Stimulated activated CD8-positive, alpha-beta memory T cell treated with anti-CD3 and anti-CD28 coated beads, Interleukin-15, amount 100 ng/mL, for 1 hour (primary cell): ENCODE data around the gene NPAS3.

Experiments used
- DNase-seq: peaks from one replicate; pipeline ENCODE4 v3.0.0-alpha.2; 2020; ENCODE audit warnings: low read depth

NPAS3 gene

GRCh38 chr14:33449268-33449667 lies 510.6 kb downstream of the NPAS3 start:
- DNase-seq, result no peak

GRCh38 chr14:33449703-33450395 lies 511.2 kb downstream of the NPAS3 start:
- no peak for DNase-seq

- no peak for DNase-seq
Observed at GRCh38 chr14:33450416-33450815, 511.7 kb downstream of the NPAS3 start.

- DNase-seq, result no peak
Observed at GRCh38 chr14:33451211-33451610, 512.5 kb downstream of the NPAS3 start.

GRCh38 chr14:33452995-33453394 lies 514.3 kb downstream of the NPAS3 start:
- DNase-seq, result no peak

- no peak for DNase-seq
Observed at GRCh38 chr14:33454022-33454595, 515.4 kb downstream of the NPAS3 start.

- DNase-seq, result no peak
Observed at GRCh38 chr14:33454707-33455106, 516.0 kb downstream of the NPAS3 start.

- no peak for DNase-seq
Observed at GRCh38 chr14:33455654-33456345, 517.1 kb downstream of the NPAS3 start.

- DNase-seq, result no peak
Observed at GRCh38 chr14:33457021-33457420, 518.3 kb downstream of the NPAS3 start.

GRCh38 chr14:33457617-33458016 lies 518.9 kb downstream of the NPAS3 start:
- DNase-seq, result no peak

- no peak for DNase-seq
Observed at GRCh38 chr14:33460164-33460563, 521.5 kb downstream of the NPAS3 start.

- DNase-seq, result no peak
Observed at GRCh38 chr14:33461036-33461435, 522.4 kb downstream of the NPAS3 start.

GRCh38 chr14:33463731-33464130 lies 525.1 kb downstream of the NPAS3 start:
- no peak for DNase-seq

GRCh38 chr14:33464254-33464962 lies 525.7 kb downstream of the NPAS3 start:
- no peak for DNase-seq

GRCh38 chr14:33465846-33466700 lies 527.4 kb downstream of the NPAS3 start:
- DNase-seq, result no peak

- no peak for DNase-seq
Observed at GRCh38 chr14:33467971-33468370, 529.3 kb downstream of the NPAS3 start.

- no peak for DNase-seq
Observed at GRCh38 chr14:33469898-33470297, 531.2 kb downstream of the NPAS3 start.

- no peak for DNase-seq
Observed at GRCh38 chr14:33471776-33472175, 533.1 kb downstream of the NPAS3 start.

- DNase-seq, result no peak
Observed at GRCh38 chr14:33475623-33476022, 536.9 kb downstream of the NPAS3 start.

GRCh38 chr14:33477797-33478196 lies 539.1 kb downstream of the NPAS3 start:
- DNase-seq, result no peak

- no peak for DNase-seq
Observed at GRCh38 chr14:33480071-33480886, 541.6 kb downstream of the NPAS3 start.
